Endothelial cell of umbilical vein (primary cell): ENCODE measurements around the gene CLNK. TPM values are rescaled to one million over a fixed set of nuclear protein-coding genes. Genes with fewer than 3 reads are reported as not detected.

Source experiments
- BruUV-seq: library from RNA; stranded (reverse); fragments of 400-500 nt; replicated peaks from 2 replicates; lab custom pipeline; 2021; lab: Mats Ljungman, UMichigan
- CTCF ChIA-PET: fragments of 300-600, 350-600 bp; sonication (Branson Sonifier 250); formaldehyde crosslinking; loops from one replicate; lab custom pipeline; 2021; ENCODE audit warnings: antibody characterized with exemption, inconsistent platforms; lab: Charles Lee
- POLR2A ChIA-PET: fragments of 300-600, 350-600 bp; sonication (Branson Sonifier 250); formaldehyde crosslinking; loops from one replicate; lab custom pipeline; 2021; ENCODE audit warnings: antibody characterized with exemption, inconsistent platforms; lab: Charles Lee
- DNase-seq: peaks from one replicate; pipeline ENCODE4 v3.0.0-alpha.2; 2011; ENCODE audit warnings: low read depth, low spot score
- FAIRE-seq: peaks from 2 replicates; lab custom pipeline; 2011; peaks lifted over from hg19 to GRCh38; lab: Jason Lieb, UNC
- H2AFZ ChIP-seq: 2 replicates; pipeline ENCODE4 v1.6.0; 2012; ENCODE audit warnings: low read depth, low read length, control low read depth, inconsistent platforms
- H3K27ac ChIP-seq: 2 replicates; pipeline ENCODE4 v1.5.1; 2011; ENCODE audit warnings: low read depth, mild to moderate bottlenecking, control low read depth, low read length, moderate library complexity; ENCODE audit not compliant: insufficient read depth
- H3K27me3 ChIP-seq, 2 experiments: 2 replicates each; pipeline versions ENCODE4 v1.6.0 to v1.6.1; 2011; ENCODE audit warnings: low read length in 2 of 2, mixed read lengths in 1 of 2; ENCODE audit not compliant: control insufficient read depth in 2 of 2, insufficient read depth in 2 of 2
- H3K36me3 ChIP-seq, 2 experiments: 2 replicates in 1 of 2; 3 replicates in 1 of 2; pipeline ENCODE4 v1.5.1; 2011; ENCODE audit warnings: low read length in 2 of 2, mild to moderate bottlenecking in 1 of 2, moderate library complexity in 1 of 2; ENCODE audit not compliant: control insufficient read depth in 2 of 2, insufficient read depth in 2 of 2; ENCODE audit errors: extremely low read depth in 1 of 2
- H3K4me1 ChIP-seq: 3 replicates; pipeline ENCODE4 v1.5.1; 2011; ENCODE audit warnings: mild to moderate bottlenecking, low read length; ENCODE audit not compliant: control insufficient read depth, insufficient read depth; ENCODE audit errors: extremely low read depth
- H3K4me2 ChIP-seq: 2 replicates; pipeline ENCODE4 v1.6.1; 2011; ENCODE audit warnings: low read length, control low read depth, mixed read lengths; ENCODE audit not compliant: insufficient read depth
- H3K4me3 ChIP-seq, 3 experiments: fragments of 200-600 bp in 1 of 3; sonication (generic), shearing (Covaris generic) in 1 of 3; replicated peaks in 1 of 3; 2 replicates each; pipeline ENCODE4 v1.5.1; 2011 to 2016; ENCODE audit warnings: control low read depth in 3 of 3, low read length in 3 of 3, mild to moderate bottlenecking in 2 of 3, inconsistent platforms in 1 of 3, low read depth in 1 of 3, moderate library complexity in 1 of 3; ENCODE audit not compliant: insufficient read depth in 1 of 3
- H3K79me2 ChIP-seq: 2 replicates; pipeline ENCODE4 v1.6.0; 2012; ENCODE audit warnings: low read length, inconsistent platforms; ENCODE audit not compliant: control insufficient read depth, insufficient read depth
- H3K9ac ChIP-seq: replicated peaks from 2 replicates; pipeline ENCODE3; 2011; ENCODE audit warnings: low read length, control low read depth; ENCODE audit not compliant: insufficient read depth; ENCODE audit errors: extremely low read depth
- H3K9me1 ChIP-seq: replicated peaks from 3 replicates; pipeline ENCODE4 v1.6.0; 2011; ENCODE audit warnings: mild to moderate bottlenecking, low read length; ENCODE audit not compliant: control insufficient read depth, insufficient read depth; ENCODE audit errors: extremely low read depth
- H3K9me3 ChIP-seq: replicated peaks from 2 replicates; pipeline ENCODE4 v1.5.1; 2012; ENCODE audit warnings: low read length, inconsistent platforms; ENCODE audit not compliant: control insufficient read depth, insufficient read depth
- H4K20me1 ChIP-seq: replicated peaks from 2 replicates; pipeline ENCODE3; 2011; ENCODE audit warnings: mild to moderate bottlenecking, low read length; ENCODE audit not compliant: control insufficient read depth, insufficient read depth; ENCODE audit errors: extremely low read depth
- CTCF ChIP-seq, 2 donors: IDR thresholded peaks; 1 replicate in 1 of 2; 2 replicates in 1 of 2; pipeline ENCODE4 v1.5.1; 2011; ENCODE audit warnings: low read length in 2 of 2, mild to moderate bottlenecking in 2 of 2, moderate library complexity in 2 of 2, control low read depth in 1 of 2, inconsistent platforms in 1 of 2, low read depth in 1 of 2; ENCODE audit not compliant: insufficient read depth in 1 of 2; ENCODE audit errors: extremely low read depth in 1 of 2
- EZH2 ChIP-seq: IDR thresholded peaks from 2 replicates; pipeline ENCODE4 v1.6.1; 2012; ENCODE audit warnings: borderline replicate concordance, low read depth, mild to moderate bottlenecking, moderate library complexity, low read length, inconsistent platforms; ENCODE audit not compliant: severe bottlenecking
- FOS ChIP-seq: IDR thresholded peaks from 2 replicates; pipeline ENCODE4 v1.6.1; 2011; ENCODE audit warnings: mild to moderate bottlenecking, low read length, moderate library complexity, borderline replicate concordance; ENCODE audit not compliant: insufficient read depth
- GATA2 ChIP-seq: IDR thresholded peaks from 2 replicates; pipeline ENCODE4 v1.7.0; 2011; ENCODE audit warnings: low read depth, mild to moderate bottlenecking, moderate library complexity, mixed read lengths, low read length; ENCODE audit not compliant: insufficient read length, insufficient read depth
- JUN ChIP-seq: IDR thresholded peaks from 2 replicates; pipeline ENCODE4 v1.6.1; 2011; ENCODE audit warnings: borderline replicate concordance, low read depth; ENCODE audit not compliant: insufficient read length, insufficient read depth
- MAX ChIP-seq: IDR thresholded peaks from 2 replicates; pipeline ENCODE4 v1.6.1; 2011; ENCODE audit not compliant: insufficient read depth, insufficient read length
- MYC ChIP-seq: IDR thresholded peaks from one replicate; pipeline ENCODE4 v1.6.1; 2011; ENCODE audit warnings: mild to moderate bottlenecking, low read depth, low read length
- POLR2A ChIP-seq: IDR thresholded peaks from 2 replicates; pipeline ENCODE4 v1.6.1; 2012; ENCODE audit warnings: low read depth, mild to moderate bottlenecking, control low read depth, low read length
- POLR2AphosphoS5 ChIP-seq: IDR thresholded peaks from 2 replicates; pipeline ENCODE4 v1.6.1; 2012; ENCODE audit warnings: low read depth, mild to moderate bottlenecking, control low read depth, low read length, moderate library complexity; ENCODE audit not compliant: insufficient read depth
- dilution Hi-C: fragments of 300-500 bp; cut with MboI; formaldehyde crosslinking; loops from one replicate; pipeline ENCODE4 v1.15.0; 2019; ENCODE audit warnings: low sequenced_read_pairs; ENCODE audit not compliant: extremely low pct_ligation_motif_present
- intact Hi-C: fragments of 100-400 bp; cut with micrococcal nuclease; formaldehyde crosslinking; loops from one replicate; pipeline ENCODE4 v1.10.0; 2022
- polyA plus RNA-seq, 4 experiments: library from polyadenylated mRNA; depleted of rRNA in 3 of 4; stranded (reverse) in 3 of 4; unstranded in 1 of 4; fragments of >200 nt; gene quantifications; 2 replicates each; pipeline versions ENCODE4 v1.2.1 to v1.2.3, GENCODE V29; 2011 to 2012; ENCODE audit warnings: missing spikeins in 1 of 4
- total RNA-seq: library from RNA; stranded (reverse); gene quantifications from 2 replicates; pipeline ENCODE4 v1.2.3, GENCODE V29; 2021

CLNK gene
- total and polyA plus RNA-seq, 2 donors (not counting 3 experiments of a cell fraction or from before 2014, with no cell fraction given): not detected

- no peak overlapping the region for H3K27ac ChIP-seq
- FAIRE-seq: no peak
- dilution Hi-C loops: loop anchor here (25.0 kb wide), 1 partner anchor 374 kb away; no protein-coding TSS in a partner anchor
- no peak overlapping the region for H3K4me3 ChIP-seq
- BruUV-seq: no TSS peak
- peaks cover 0 to 2% of the 10 kb centered on the region in 2 experiments for H3K27me3 ChIP-seq
- ChIA-PET CTCF (interaction anchor here (1.2 to 6.8 kb wide), 5 partner anchors 74 to 376 kb away, joined by 3 to 88 read pairs (median 63); partner anchors contain the start of gene ZNF518B), POLR2A (no interaction called here)
- no peaks in the 10 kb centered on the region for H3K36me3 ChIP-seq
- H3K9me3 ChIP-seq: no peaks in the 10 kb centered on the region
- TF ChIP-seq POLR2A: no peak
- TF ChIP-seq POLR2AphosphoS5: no peak
- TF ChIP-seq JUN: no peak
- TF ChIP-seq GATA2: no peak
- TF ChIP-seq CTCF (IDR thresholded peaks at IDR 0.05; ENCODE audit: extremely low read depth in 1 of 2, insufficient read depth in 1 of 2, low read depth in 1 of 2, low read length in 2 of 2): no peak
- no peak for TF ChIP-seq MYC
- no peak for TF ChIP-seq FOS
- no peak for TF ChIP-seq MAX
- TF ChIP-seq EZH2: no peak
- H3K9me1 ChIP-seq: no peaks in the 10 kb centered on the region
- H4K20me1 ChIP-seq: no peaks in the 10 kb centered on the region
- H2AFZ ChIP-seq: no peak overlapping the region
- H3K9ac ChIP-seq: no peak overlapping the region
- no peak for DNase-seq
- H3K79me2 ChIP-seq: no peaks in the 10 kb centered on the region
- intact Hi-C loops: no loop called here
- H3K4me2 ChIP-seq: no peak overlapping the region
- H3K4me1 ChIP-seq: peaks cover 3% of the 10 kb centered on the region
Measured at GRCh38 chr4:10535912-10536311, 148.7 kb downstream of the CLNK start.
